Ishikawa (cell line): ENCODE measurements around the gene FLOT1.

Experiments
- CEBPB ChIP-seq: IDR thresholded peaks from 2 replicates; pipeline ENCODE4 v1.6.1; 2012
- CREB1 ChIP-seq: IDR thresholded peaks from 2 replicates; pipeline ENCODE4 v1.6.1; 2012; ENCODE audit warnings: low read depth
- EGR1 ChIP-seq: IDR thresholded peaks from 2 replicates; pipeline ENCODE4 v1.6.1; 2012
- EP300 ChIP-seq: IDR thresholded peaks from 2 replicates; pipeline ENCODE4 v1.6.1; 2012; ENCODE audit warnings: borderline replicate concordance
- FOXM1 ChIP-seq: IDR thresholded peaks from 2 replicates; pipeline ENCODE4 v1.6.1; 2012; ENCODE audit warnings: low read depth, borderline replicate concordance
- NFIC ChIP-seq: IDR thresholded peaks from 2 replicates; pipeline ENCODE4 v1.6.1; 2012
- RAD21 ChIP-seq: IDR thresholded peaks from 2 replicates; pipeline ENCODE4 v1.6.1; 2012; ENCODE audit warnings: low read depth
- TAF1 ChIP-seq: IDR thresholded peaks from 2 replicates; pipeline ENCODE4 v1.6.1; 2012; ENCODE audit warnings: low read depth, mild to moderate bottlenecking
- TCF12 ChIP-seq: IDR thresholded peaks from 2 replicates; pipeline ENCODE4 v1.6.1; 2012; ENCODE audit warnings: low read depth
- TEAD4 ChIP-seq: IDR thresholded peaks from 2 replicates; pipeline ENCODE4 v1.6.1; 2012
- YY1 ChIP-seq: IDR thresholded peaks from 2 replicates; pipeline ENCODE4 v1.6.1; 2012; ENCODE audit warnings: low read depth
- ZBTB7A ChIP-seq: IDR thresholded peaks from 2 replicates; pipeline ENCODE4 v1.6.1; 2012; ENCODE audit warnings: low read depth
- TF ChIP-seq, protein P1 (sequence below): IDR thresholded peaks from 2 replicates; pipeline ENCODE4 v1.6.1; 2012
- TF ChIP-seq, protein P2 (sequence below): IDR thresholded peaks from 2 replicates; pipeline ENCODE4 v1.6.1; 2012; ENCODE audit warnings: low read depth, mild to moderate bottlenecking
- TF ChIP-seq, protein P3 (sequence below): IDR thresholded peaks from 2 replicates; pipeline ENCODE4 v1.6.1; 2012

The FLOT1 gene

DNA sequence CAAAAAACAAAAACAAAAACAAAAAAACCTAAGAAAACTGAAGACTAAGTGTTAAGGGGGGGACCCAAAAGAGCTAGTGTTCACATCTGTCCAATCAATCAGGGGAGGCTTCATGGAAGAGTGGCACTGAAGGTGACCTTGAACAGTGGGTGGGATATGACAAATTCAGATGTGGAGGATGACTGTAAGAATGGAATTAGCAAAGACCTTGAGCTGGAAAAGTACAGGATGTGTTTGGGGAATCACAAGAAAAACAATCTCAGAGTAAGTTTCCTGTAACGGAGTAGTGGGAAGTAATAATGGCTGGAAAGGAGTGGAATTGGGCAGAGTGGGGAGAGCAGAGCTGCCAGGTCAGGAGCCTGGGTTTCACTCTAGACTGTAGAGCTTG lies 4.8 kb upstream of the FLOT1 start:
- TF ChIP-seq EGR1 = no peak
- no peak for TF ChIP-seq TEAD4

DNA sequence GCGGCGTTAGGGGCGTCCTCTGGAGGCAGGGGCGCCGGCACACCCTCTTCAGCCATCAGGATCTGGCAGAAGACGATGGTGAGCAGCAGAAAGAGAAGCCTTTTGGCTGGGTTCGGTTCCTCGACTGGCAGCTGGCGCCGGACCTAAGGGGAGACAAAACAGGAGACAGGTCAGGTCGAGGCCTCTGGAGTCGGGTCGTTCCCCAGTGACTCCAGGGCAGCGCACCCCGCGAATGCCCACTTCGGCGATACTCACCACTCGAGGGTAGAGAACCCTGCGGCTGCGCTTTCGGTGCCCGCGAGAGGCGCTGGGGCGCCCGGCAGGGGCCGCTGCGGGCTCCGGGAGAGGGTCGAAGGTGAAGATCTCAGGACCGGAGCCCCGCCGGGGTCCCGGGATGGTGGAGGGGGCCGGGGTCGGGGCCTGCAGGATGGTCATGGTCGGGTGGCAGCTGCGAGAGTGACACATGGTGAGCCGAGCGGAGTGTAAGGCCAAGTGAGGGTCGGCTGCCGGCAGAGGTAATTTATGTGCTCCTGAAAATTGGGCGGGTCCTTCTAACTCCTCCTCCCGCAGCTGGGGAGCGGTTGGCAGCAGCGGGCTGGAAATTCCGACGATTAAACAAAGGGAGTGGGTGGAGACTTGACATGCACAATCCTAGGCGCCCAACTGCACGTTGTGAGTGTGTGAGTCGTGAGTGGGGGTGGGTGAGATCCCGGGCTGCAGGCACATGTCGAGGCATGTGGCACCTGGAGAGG lies 1.7 kb upstream of the FLOT1 start, which contains the start of gene IER3:
Gene IER3 (minus strand): TSS at position 494 of the 752 bp plus-strand sequence. CDS start 29 bp downstream, at position 465.
- no peak; the same call in 1 of the 2 replicates for TF ChIP-seq EP300
- no peak for TF ChIP-seq EGR1
- TF ChIP-seq YY1 = no peak
- no peak for TF ChIP-seq RAD21
- no peak for TF ChIP-seq TEAD4
- TF ChIP-seq, protein P1, sequence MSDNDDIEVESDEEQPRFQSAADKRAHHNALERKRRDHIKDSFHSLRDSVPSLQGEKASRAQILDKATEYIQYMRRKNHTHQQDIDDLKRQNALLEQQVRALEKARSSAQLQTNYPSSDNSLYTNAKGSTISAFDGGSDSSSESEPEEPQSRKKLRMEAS = peak; percentile 71
- TF ChIP-seq CREB1 = no peak
- no peak for TF ChIP-seq FOXM1
- no peak for TF ChIP-seq ZBTB7A
- no peak for TF ChIP-seq NFIC
- TF ChIP-seq, protein P2, sequence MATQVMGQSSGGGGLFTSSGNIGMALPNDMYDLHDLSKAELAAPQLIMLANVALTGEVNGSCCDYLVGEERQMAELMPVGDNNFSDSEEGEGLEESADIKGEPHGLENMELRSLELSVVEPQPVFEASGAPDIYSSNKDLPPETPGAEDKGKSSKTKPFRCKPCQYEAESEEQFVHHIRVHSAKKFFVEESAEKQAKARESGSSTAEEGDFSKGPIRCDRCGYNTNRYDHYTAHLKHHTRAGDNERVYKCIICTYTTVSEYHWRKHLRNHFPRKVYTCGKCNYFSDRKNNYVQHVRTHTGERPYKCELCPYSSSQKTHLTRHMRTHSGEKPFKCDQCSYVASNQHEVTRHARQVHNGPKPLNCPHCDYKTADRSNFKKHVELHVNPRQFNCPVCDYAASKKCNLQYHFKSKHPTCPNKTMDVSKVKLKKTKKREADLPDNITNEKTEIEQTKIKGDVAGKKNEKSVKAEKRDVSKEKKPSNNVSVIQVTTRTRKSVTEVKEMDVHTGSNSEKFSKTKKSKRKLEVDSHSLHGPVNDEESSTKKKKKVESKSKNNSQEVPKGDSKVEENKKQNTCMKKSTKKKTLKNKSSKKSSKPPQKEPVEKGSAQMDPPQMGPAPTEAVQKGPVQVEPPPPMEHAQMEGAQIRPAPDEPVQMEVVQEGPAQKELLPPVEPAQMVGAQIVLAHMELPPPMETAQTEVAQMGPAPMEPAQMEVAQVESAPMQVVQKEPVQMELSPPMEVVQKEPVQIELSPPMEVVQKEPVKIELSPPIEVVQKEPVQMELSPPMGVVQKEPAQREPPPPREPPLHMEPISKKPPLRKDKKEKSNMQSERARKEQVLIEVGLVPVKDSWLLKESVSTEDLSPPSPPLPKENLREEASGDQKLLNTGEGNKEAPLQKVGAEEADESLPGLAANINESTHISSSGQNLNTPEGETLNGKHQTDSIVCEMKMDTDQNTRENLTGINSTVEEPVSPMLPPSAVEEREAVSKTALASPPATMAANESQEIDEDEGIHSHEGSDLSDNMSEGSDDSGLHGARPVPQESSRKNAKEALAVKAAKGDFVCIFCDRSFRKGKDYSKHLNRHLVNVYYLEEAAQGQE = no peak
- TF ChIP-seq TCF12 = peak; percentile 18; the same call in 1 of the 2 replicates

DNA sequence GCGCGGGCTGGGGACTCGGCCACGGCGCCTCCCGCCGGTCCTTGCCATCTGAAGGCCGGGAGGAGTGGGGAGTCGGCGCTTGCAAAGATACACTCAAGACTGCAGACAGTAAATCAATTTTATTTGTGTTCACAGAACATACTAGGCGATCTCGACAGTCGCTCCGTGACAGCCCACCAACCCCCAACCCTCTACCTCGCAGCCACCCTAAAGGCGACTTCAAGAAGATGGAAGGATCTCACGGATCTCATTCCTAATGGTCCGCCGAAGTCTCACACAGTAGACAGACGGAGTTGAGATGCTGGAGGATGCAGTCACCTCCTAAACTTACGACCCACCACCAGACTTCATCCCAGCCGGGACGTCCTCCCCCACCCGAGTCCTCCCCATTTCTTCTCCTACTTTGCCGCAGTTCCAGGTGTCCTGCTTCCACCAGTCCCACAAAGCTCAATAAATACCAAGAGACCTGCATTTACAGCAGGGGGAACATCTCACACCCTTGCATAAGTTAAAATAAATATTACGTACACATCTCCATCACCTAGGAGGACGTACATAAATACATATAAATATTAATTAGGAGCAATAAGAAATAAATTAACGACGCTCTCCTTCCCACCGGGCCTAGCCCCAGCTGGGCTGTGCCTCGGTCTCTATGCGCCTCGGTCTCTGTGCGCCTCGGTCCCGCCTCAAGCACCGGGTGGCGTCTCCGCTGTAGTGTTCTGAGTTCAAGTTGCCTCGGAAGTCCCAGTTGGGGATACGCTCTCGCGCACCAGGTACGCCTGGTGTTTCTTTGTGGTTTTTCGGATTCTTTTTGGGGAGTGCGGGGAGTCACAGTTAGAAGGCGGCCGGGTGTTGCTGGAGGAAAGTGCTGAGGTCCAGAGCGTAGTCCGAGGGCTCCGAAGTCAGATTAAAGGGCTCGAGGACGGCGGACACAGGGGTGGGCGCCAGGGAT lies 889 bp upstream of the FLOT1 start:
- TF ChIP-seq NFIC (no peak), EGR1 (no peak), EP300 (no peak), FOXM1 (no peak), TAF1 (no peak), TEAD4 (no peak), YY1 (no peak), CEBPB (no peak), ZBTB7A (no peak), TCF12 (no peak), RAD21 (no peak), CREB1 (no peak)
- TF ChIP-seq, protein P3, sequence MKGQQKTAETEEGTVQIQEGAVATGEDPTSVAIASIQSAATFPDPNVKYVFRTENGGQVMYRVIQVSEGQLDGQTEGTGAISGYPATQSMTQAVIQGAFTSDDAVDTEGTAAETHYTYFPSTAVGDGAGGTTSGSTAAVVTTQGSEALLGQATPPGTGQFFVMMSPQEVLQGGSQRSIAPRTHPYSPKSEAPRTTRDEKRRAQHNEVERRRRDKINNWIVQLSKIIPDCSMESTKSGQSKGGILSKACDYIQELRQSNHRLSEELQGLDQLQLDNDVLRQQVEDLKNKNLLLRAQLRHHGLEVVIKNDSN = no peak
- TF ChIP-seq, protein P1 = no peak
- TF ChIP-seq, protein P2 = no peak

DNA sequence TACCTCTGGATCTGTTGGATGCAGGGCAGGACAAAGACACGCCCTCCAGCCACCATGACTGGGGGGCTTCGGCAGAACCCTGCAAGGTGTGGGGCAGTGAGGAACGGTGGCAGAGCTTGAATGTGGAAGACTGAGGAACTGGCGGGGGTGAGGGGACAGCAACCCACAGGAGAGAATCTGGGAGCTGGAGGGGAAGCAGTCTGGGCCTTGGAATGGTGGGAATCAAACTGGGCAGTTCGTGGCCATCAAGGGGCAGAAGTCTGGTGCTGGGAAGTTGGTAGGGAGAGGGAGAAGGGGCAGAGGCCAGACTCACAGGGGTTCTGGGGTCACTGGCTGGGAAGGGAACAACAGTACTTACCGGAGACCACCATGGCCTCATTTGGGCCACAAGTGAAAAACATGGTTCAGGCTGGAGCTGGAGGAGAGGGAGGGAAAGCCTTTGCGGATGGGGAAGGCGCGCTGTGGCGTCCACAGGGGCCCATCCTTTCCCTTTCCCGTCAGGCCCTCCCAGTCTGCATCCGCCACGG lies 635 bp downstream of the FLOT1 start:
- TF ChIP-seq EP300 (no peak), EGR1 (no peak)

DNA sequence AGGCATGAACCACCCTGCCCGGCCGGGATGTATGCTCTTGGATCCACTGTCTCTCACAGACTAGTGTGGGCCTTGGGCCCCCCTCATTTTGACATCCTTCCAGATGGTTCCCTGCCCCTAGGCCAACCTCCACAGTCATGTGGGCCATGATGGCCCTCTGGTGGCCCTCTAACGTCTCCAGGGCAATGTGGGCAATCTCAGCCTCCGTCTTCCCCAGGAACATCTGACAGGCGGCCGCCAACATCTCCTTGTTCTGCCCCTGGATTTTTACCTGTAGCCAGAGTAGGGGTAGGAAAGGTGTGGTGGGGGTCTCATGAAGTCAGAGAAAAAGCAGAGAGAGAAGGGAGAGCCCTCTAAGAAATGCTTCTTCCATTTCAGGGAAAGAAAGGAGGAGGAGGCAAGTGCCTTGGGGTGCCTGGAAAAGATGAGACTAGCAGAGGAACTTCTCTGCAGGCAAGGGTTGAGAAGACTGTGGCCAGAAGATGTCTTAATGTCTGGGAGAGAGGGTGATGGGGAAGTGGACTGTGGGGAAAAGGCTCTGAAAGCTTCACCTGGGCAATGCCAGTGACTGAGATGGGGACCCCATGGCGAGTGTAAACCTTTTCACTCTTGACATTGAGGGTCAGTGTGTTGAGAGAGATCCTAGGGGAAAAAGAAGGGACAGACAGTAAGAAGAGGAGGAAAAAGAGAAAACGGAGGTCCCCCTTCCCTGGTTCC lies 1.3 kb downstream of the FLOT1 start:
- no peak for TF ChIP-seq NFIC
- no peak for TF ChIP-seq ZBTB7A
- TF ChIP-seq TCF12 = no peak
- TF ChIP-seq FOXM1 = no peak
- TF ChIP-seq, protein P3 = no peak
- no peak for TF ChIP-seq CREB1
- TF ChIP-seq, protein P2 = no peak
- TF ChIP-seq YY1 = no peak
- no peak for TF ChIP-seq TAF1
- TF ChIP-seq EP300 = no peak
- TF ChIP-seq, protein P1 = no peak
- TF ChIP-seq TEAD4 = no peak
